ENCODE results near the gene APOO. TPM values are rescaled to one million over a fixed set of nuclear protein-coding genes. Genes with fewer than 3 reads are reported as not detected.

The APOO gene
- total RNA-seq, 1 donor from 2014 or later = 13.0 TPM

GRCh38 chrX:23890933-23891332 is 16.8 kb downstream of the APOO start:
- Histone ChIP-seq H3K4me3 (ENCODE audit: low read length in 3 of 3) (no peak overlapping the region), H3K4me1 (ENCODE audit: control insufficient read depth in 3 of 3, insufficient read depth in 3 of 3, low read length in 3 of 3) (no peaks in the 10 kb centered on the region), H3K27ac (ENCODE audit: low read depth, low read length) (no peak overlapping the region), H3K9ac (ENCODE audit: low read depth in 1 of 3, low read length in 3 of 3) (no peak overlapping the region), H3K9me3 (ENCODE audit: control insufficient read depth in 3 of 3, low read length in 3 of 3) (peaks cover 0 to 2% (median 0%) of the 10 kb centered on the region in 3 donors), H3K27me3 (ENCODE audit: control insufficient read depth in 3 of 3, insufficient read depth in 3 of 3, low read length in 3 of 3) (no peaks in the 10 kb centered on the region), H3K36me3 (ENCODE audit: control insufficient read depth in 3 of 3, insufficient read depth in 3 of 3, low read length in 3 of 3) (no peaks in the 10 kb centered on the region)

- Histone ChIP-seq H3K9me3 (ENCODE audit: control insufficient read depth in 3 of 3, low read length in 3 of 3) (peaks cover 0 to 2% (median 0%) of the 10 kb centered on the region in 3 donors), H3K4me1 (ENCODE audit: control insufficient read depth in 3 of 3, insufficient read depth in 3 of 3, low read length in 3 of 3) (no peaks in the 10 kb centered on the region), H3K27ac (ENCODE audit: low read depth, low read length) (no peak overlapping the region), H3K9ac (ENCODE audit: low read depth in 1 of 3, low read length in 3 of 3) (no peak overlapping the region), H3K4me3 (ENCODE audit: low read length in 3 of 3) (no peak overlapping the region), H3K36me3 (ENCODE audit: control insufficient read depth in 3 of 3, insufficient read depth in 3 of 3, low read length in 3 of 3) (no peaks in the 10 kb centered on the region), H3K27me3 (ENCODE audit: control insufficient read depth in 3 of 3, insufficient read depth in 3 of 3, low read length in 3 of 3) (no peaks in the 10 kb centered on the region)
Observed at GRCh38 chrX:23888887-23889501, 18.7 kb downstream of the APOO start.

- no peaks in the 10 kb centered on the region for H3K36me3 ChIP-seq (ENCODE audit: control insufficient read depth in 3 of 3, insufficient read depth in 3 of 3, low read length in 3 of 3)
- H3K27ac ChIP-seq (ENCODE audit: low read depth, low read length) = no peak overlapping the region
Observed at GRCh38 chrX:23887918-23888317, 19.8 kb downstream of the APOO start.

DNA sequence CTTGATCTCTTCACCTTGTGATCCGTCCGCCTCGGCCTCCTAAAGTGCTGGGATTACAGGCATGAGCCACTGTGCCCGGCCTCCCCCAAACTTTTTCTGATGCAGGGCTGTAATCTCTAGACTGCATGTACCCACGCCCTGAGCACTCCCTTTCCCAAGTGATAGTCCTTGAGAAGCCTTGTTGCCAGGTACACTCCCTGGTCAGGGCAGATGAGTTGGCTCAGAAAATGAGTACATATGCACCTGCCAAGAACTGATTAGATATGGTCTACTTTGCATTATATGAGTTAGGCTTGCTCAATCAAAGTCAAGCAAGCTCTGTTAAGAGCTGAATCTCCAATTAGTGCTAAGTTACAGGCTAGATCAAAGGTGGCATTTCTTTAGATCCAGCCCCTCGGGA is 20.3 kb downstream of the APOO start:
- Histone ChIP-seq H3K9me3 (ENCODE audit: control insufficient read depth in 3 of 3, low read length in 3 of 3) (peaks cover 0 to 2% (median 0%) of the 10 kb centered on the region in 3 donors), H3K27ac (ENCODE audit: low read depth, low read length) (no peak overlapping the region), H3K9ac (ENCODE audit: low read depth in 1 of 3, low read length in 3 of 3) (no peak overlapping the region), H3K36me3 (ENCODE audit: control insufficient read depth in 3 of 3, insufficient read depth in 3 of 3, low read length in 3 of 3) (no peaks in the 10 kb centered on the region), H3K27me3 (ENCODE audit: control insufficient read depth in 3 of 3, insufficient read depth in 3 of 3, low read length in 3 of 3) (no peaks in the 10 kb centered on the region), H3K4me1 (ENCODE audit: control insufficient read depth in 3 of 3, insufficient read depth in 3 of 3, low read length in 3 of 3) (no peaks in the 10 kb centered on the region), H3K4me3 (ENCODE audit: low read length in 3 of 3) (no peak overlapping the region)

More at GRCh38 chrX:23887918-23888317, 19.8 kb downstream of the APOO start:
- no peak overlapping the region for H3K9ac ChIP-seq (ENCODE audit: low read depth in 1 of 3, low read length in 3 of 3)
- no peaks in the 10 kb centered on the region for H3K27me3 ChIP-seq (ENCODE audit: control insufficient read depth in 3 of 3, insufficient read depth in 3 of 3, low read length in 3 of 3)
- peaks cover 0 to 2% (median 0%) of the 10 kb centered on the region in 3 donors for H3K9me3 ChIP-seq (ENCODE audit: control insufficient read depth in 3 of 3, low read length in 3 of 3)
- H3K4me1 ChIP-seq (ENCODE audit: control insufficient read depth in 3 of 3, insufficient read depth in 3 of 3, low read length in 3 of 3) = no peaks in the 10 kb centered on the region
- H3K4me3 ChIP-seq (ENCODE audit: low read length in 3 of 3) = no peak overlapping the region

- Histone ChIP-seq H3K9me3 (ENCODE audit: control insufficient read depth in 3 of 3, low read length in 3 of 3) (peaks cover 0 to 2% (median 0%) of the 10 kb centered on the region in 3 donors), H3K27me3 (ENCODE audit: control insufficient read depth in 3 of 3, insufficient read depth in 3 of 3, low read length in 3 of 3) (no peaks in the 10 kb centered on the region), H3K36me3 (ENCODE audit: control insufficient read depth in 3 of 3, insufficient read depth in 3 of 3, low read length in 3 of 3) (no peaks in the 10 kb centered on the region), H3K27ac (ENCODE audit: low read depth, low read length) (no peak overlapping the region), H3K4me1 (ENCODE audit: control insufficient read depth in 3 of 3, insufficient read depth in 3 of 3, low read length in 3 of 3) (no peaks in the 10 kb centered on the region), H3K4me3 (ENCODE audit: low read length in 3 of 3) (no peak overlapping the region), H3K9ac (ENCODE audit: low read depth in 1 of 3, low read length in 3 of 3) (no peak overlapping the region)
Observed at GRCh38 chrX:23885803-23886202, 21.9 kb downstream of the APOO start.

DNA sequence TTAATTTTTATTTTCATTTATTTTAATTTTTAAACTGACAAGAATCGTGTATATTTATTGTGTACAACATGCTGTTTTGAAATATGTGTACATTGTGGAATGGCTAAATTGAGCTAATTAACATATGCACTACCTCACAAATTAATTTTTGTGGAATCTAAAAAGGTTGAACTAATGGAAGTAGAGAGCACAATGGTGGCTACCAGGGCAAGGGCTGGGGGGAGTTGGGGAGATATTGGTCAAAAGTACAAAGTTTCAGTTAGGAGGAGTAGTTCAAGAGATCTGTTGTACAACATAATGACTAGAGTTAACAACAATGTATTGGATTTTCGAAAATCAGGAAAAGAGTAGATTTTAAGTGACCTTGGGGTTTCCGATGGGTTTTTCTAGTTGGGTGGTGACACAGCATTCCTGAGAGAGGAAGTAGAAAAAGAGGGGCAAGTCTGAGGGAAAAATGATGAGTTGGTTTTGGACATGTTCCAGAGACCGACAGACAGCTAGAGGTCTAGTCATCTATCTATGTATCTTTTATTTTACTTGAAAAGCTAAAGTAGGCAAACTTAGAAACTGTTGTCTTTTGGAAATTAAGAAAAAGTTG is 23.2 kb downstream of the APOO start:
- no peaks in the 10 kb centered on the region for H3K27me3 ChIP-seq (ENCODE audit: control insufficient read depth in 3 of 3, insufficient read depth in 3 of 3, low read length in 3 of 3)
- no peak overlapping the region for H3K27ac ChIP-seq (ENCODE audit: low read depth, low read length)
- H3K9me3 ChIP-seq (ENCODE audit: control insufficient read depth in 3 of 3, low read length in 3 of 3) = peaks cover 0 to 2% (median 0%) of the 10 kb centered on the region in 3 donors
- H3K9ac ChIP-seq (ENCODE audit: low read depth in 1 of 3, low read length in 3 of 3) = no peak overlapping the region
- H3K4me1 ChIP-seq (ENCODE audit: control insufficient read depth in 3 of 3, insufficient read depth in 3 of 3, low read length in 3 of 3) = no peaks in the 10 kb centered on the region
- H3K4me3 ChIP-seq (ENCODE audit: low read length in 3 of 3) = no peak overlapping the region
- H3K36me3 ChIP-seq (ENCODE audit: control insufficient read depth in 3 of 3, insufficient read depth in 3 of 3, low read length in 3 of 3) = no peaks in the 10 kb centered on the region

- Histone ChIP-seq H3K4me3 (ENCODE audit: low read length in 3 of 3) (no peak overlapping the region), H3K27me3 (ENCODE audit: control insufficient read depth in 3 of 3, insufficient read depth in 3 of 3, low read length in 3 of 3) (no peaks in the 10 kb centered on the region), H3K9me3 (ENCODE audit: control insufficient read depth in 3 of 3, low read length in 3 of 3) (peaks cover 0 to 2% (median 0%) of the 10 kb centered on the region in 3 donors), H3K36me3 (ENCODE audit: control insufficient read depth in 3 of 3, insufficient read depth in 3 of 3, low read length in 3 of 3) (no peaks in the 10 kb centered on the region), H3K4me1 (ENCODE audit: control insufficient read depth in 3 of 3, insufficient read depth in 3 of 3, low read length in 3 of 3) (no peaks in the 10 kb centered on the region), H3K9ac (ENCODE audit: low read depth in 1 of 3, low read length in 3 of 3) (no peak overlapping the region), H3K27ac (ENCODE audit: low read depth, low read length) (no peak overlapping the region)
Observed at GRCh38 chrX:23883737-23884354, 23.9 kb downstream of the APOO start.

- Histone ChIP-seq H3K36me3 (ENCODE audit: control insufficient read depth in 3 of 3, insufficient read depth in 3 of 3, low read length in 3 of 3) (no peaks in the 10 kb centered on the region), H3K4me3 (ENCODE audit: low read length in 3 of 3) (no peak overlapping the region), H3K9ac (ENCODE audit: low read depth in 1 of 3, low read length in 3 of 3) (no peak overlapping the region)
Observed at GRCh38 chrX:23879380-23880090, 28.2 kb downstream of the APOO start.

GRCh38 chrX:23871905-23872546 is 35.7 kb downstream of the APOO start:
- no peak overlapping the region for H3K4me3 ChIP-seq (ENCODE audit: low read length in 3 of 3)
- no peak overlapping the region for H3K9ac ChIP-seq (ENCODE audit: low read depth in 1 of 3, low read length in 3 of 3)
- H3K27ac ChIP-seq (ENCODE audit: low read depth, low read length) = no peak overlapping the region
- H3K27me3 ChIP-seq (ENCODE audit: control insufficient read depth in 3 of 3, insufficient read depth in 3 of 3, low read length in 3 of 3) = no peaks in the 10 kb centered on the region
- H3K36me3 ChIP-seq (ENCODE audit: control insufficient read depth in 3 of 3, insufficient read depth in 3 of 3, low read length in 3 of 3) = no peaks in the 10 kb centered on the region
- H3K4me1 ChIP-seq (ENCODE audit: control insufficient read depth in 3 of 3, insufficient read depth in 3 of 3, low read length in 3 of 3) = no peaks in the 10 kb centered on the region
- H3K9me3 ChIP-seq (ENCODE audit: control insufficient read depth in 3 of 3, low read length in 3 of 3) = no peaks in the 10 kb centered on the region

More at GRCh38 chrX:23879380-23880090, 28.2 kb downstream of the APOO start:
- Histone ChIP-seq H3K27me3 (ENCODE audit: control insufficient read depth in 3 of 3, insufficient read depth in 3 of 3, low read length in 3 of 3) (no peaks in the 10 kb centered on the region), H3K4me1 (ENCODE audit: control insufficient read depth in 3 of 3, insufficient read depth in 3 of 3, low read length in 3 of 3) (no peaks in the 10 kb centered on the region), H3K9me3 (ENCODE audit: control insufficient read depth in 3 of 3, low read length in 3 of 3) (no peaks in the 10 kb centered on the region), H3K27ac (ENCODE audit: low read depth, low read length) (no peak overlapping the region)
